HG03175 (cell line): Measurements from ENCODE around the gene KIR3DL3.
"Not testable (repeated sequence)": the region's sequence is repeated elsewhere in the genome, so short reads cannot be mapped to it uniquely, and the experiment has no call there.

Experiments used
- ATAC-seq: cut with Tn5 transposase; IDR thresholded peaks from one replicate; pipeline ENCODE4 v1.9.1; 2021; ENCODE audit warnings: mild to moderate bottlenecking, moderate library complexity; ENCODE audit not compliant: unreplicated experiment

The KIR3DL3 gene

GRCh38 chr19:54775830-54776229 is 51.6 kb downstream of the KIR3DL3 start:
- ATAC-seq = not testable (repeated sequence)

- not testable (repeated sequence) for ATAC-seq
These were observed 53.6 kb downstream of the KIR3DL3 start for GRCh38 chr19:54777851-54778250.

- ATAC-seq = not testable (repeated sequence)
These were observed 54.7 kb downstream of the KIR3DL3 start for GRCh38 chr19:54778896-54779295.

GRCh38 chr19:54782916-54783315 is 58.7 kb downstream of the KIR3DL3 start:
- ATAC-seq = not testable (repeated sequence)
